Brain microvascular endothelial cell (primary cell): ENCODE measurements around the gene NME8.

Experiments used
- DNase-seq: peaks from one replicate; pipeline ENCODE4 v3.0.0-alpha.2; 2020
- H3K27ac ChIP-seq: fragments of 250-450 bp; sonication (Bioruptor Pico); 2 replicates; pipeline ENCODE4 v1.5.1; 2020; ENCODE audit warnings: mild to moderate bottlenecking, moderate library complexity
- H3K27me3 ChIP-seq: fragments of 250-450 bp; sonication (Bioruptor Pico); replicated peaks from 2 replicates; pipeline ENCODE4 v1.5.1; 2020; ENCODE audit warnings: mild to moderate bottlenecking
- H3K36me3 ChIP-seq: fragments of 250-450 bp; sonication (Bioruptor Pico); replicated peaks from 2 replicates; pipeline ENCODE4 v1.5.1; 2020; ENCODE audit warnings: mild to moderate bottlenecking
- H3K4me3 ChIP-seq: 2 replicates; pipeline ENCODE4 v1.5.1; 2011; ENCODE audit warnings: low read depth, mild to moderate bottlenecking, control low read depth, low read length, moderate library complexity
- in situ Hi-C: cut with HindIII; loops from 2 replicates; pipeline ENCODE4 v1.10.0; 2017; ENCODE audit warnings: low sequenced_read_pairs, low pct_ligation_motif_present
- TF ChIP-seq, protein P1 (sequence below): IDR thresholded peaks from 2 replicates; pipeline ENCODE4 v1.5.1; 2011; ENCODE audit warnings: low read depth, mild to moderate bottlenecking, moderate library complexity, low read length, control low read depth, inconsistent platforms; ENCODE audit errors: missing control alignments

NME8 gene

GRCh38 chr7:37923996-37924395 is 75.6 kb downstream of the NME8 start:
- Histone ChIP-seq H3K27me3 (no peaks in the 10 kb centered on the region), H3K36me3 (no peaks in the 10 kb centered on the region), H3K27ac (no peak overlapping the region), H3K4me3 (no peak overlapping the region)
- DNase-seq, result no peak
- TF ChIP-seq, protein P1, sequence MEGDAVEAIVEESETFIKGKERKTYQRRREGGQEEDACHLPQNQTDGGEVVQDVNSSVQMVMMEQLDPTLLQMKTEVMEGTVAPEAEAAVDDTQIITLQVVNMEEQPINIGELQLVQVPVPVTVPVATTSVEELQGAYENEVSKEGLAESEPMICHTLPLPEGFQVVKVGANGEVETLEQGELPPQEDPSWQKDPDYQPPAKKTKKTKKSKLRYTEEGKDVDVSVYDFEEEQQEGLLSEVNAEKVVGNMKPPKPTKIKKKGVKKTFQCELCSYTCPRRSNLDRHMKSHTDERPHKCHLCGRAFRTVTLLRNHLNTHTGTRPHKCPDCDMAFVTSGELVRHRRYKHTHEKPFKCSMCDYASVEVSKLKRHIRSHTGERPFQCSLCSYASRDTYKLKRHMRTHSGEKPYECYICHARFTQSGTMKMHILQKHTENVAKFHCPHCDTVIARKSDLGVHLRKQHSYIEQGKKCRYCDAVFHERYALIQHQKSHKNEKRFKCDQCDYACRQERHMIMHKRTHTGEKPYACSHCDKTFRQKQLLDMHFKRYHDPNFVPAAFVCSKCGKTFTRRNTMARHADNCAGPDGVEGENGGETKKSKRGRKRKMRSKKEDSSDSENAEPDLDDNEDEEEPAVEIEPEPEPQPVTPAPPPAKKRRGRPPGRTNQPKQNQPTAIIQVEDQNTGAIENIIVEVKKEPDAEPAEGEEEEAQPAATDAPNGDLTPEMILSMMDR, result no peak
- in situ Hi-C loops, result no loop called here

- H3K27ac ChIP-seq, result no peak overlapping the region
- in situ Hi-C loops, result no loop called here
- no peak for DNase-seq
- H3K27me3 ChIP-seq, result no peaks in the 10 kb centered on the region
- no peak overlapping the region for H3K4me3 ChIP-seq
- TF ChIP-seq, protein P1, result no peak
- H3K36me3 ChIP-seq, result no peaks in the 10 kb centered on the region
Observed at GRCh38 chr7:37924491-37925041, 76.2 kb downstream of the NME8 start.

- DNase-seq, result no peak
- in situ Hi-C loops, result no loop called here
- no peak overlapping the region for H3K4me3 ChIP-seq
- no peak overlapping the region for H3K27ac ChIP-seq
- no peaks in the 10 kb centered on the region for H3K36me3 ChIP-seq
- H3K27me3 ChIP-seq, result no peaks in the 10 kb centered on the region
- TF ChIP-seq, protein P1, result no peak
Observed at GRCh38 chr7:37925620-37926019, 77.2 kb downstream of the NME8 start.

DNA sequence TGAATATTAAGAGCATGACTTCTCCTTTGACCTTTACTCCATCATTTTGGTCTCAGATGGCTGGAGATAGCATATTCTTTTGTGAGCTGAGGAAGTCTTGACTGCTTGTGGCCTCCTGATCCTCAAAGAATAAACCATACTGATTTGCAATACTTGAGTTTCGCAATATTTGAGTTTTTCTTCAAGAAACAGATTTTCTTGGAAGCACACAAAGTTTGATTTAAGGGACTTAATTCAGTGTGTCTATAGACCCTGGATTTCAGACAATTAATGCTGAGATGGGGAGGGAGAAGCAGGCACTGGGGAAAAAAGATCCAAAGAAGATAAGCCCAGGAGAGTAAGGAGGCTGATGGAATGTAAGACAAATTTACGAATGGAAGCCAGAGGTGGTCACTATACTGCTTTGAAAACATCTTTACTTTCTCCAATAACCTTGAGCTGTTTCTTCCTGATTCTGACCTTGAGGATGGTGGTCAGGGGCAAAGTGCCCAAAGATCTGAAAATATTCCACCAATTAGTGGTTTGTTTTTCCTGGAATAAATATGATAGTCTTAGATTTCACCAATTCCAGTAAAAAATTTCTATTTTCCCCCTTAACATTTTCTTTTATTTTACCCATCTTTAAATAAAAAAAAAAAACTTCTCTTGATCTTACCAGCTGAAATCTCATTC is 79.5 kb downstream of the NME8 start:
- Histone ChIP-seq H3K4me3 (no peak overlapping the region), H3K27me3 (no peaks in the 10 kb centered on the region), H3K36me3 (no peaks in the 10 kb centered on the region), H3K27ac (no peak overlapping the region)
- in situ Hi-C loops, result no loop called here
- DNase-seq, result no peak
- TF ChIP-seq, protein P1, result no peak

GRCh38 chr7:37928878-37929277 is 80.5 kb downstream of the NME8 start:
- H3K36me3 ChIP-seq, result no peaks in the 10 kb centered on the region
- TF ChIP-seq, protein P1, result no peak
- DNase-seq, result no peak
- H3K27me3 ChIP-seq, result no peaks in the 10 kb centered on the region
- in situ Hi-C loops, result no loop called here
- H3K4me3 ChIP-seq, result no peak overlapping the region
- no peak overlapping the region for H3K27ac ChIP-seq
